ENCODE data around the gene NAPA.

DNA sequence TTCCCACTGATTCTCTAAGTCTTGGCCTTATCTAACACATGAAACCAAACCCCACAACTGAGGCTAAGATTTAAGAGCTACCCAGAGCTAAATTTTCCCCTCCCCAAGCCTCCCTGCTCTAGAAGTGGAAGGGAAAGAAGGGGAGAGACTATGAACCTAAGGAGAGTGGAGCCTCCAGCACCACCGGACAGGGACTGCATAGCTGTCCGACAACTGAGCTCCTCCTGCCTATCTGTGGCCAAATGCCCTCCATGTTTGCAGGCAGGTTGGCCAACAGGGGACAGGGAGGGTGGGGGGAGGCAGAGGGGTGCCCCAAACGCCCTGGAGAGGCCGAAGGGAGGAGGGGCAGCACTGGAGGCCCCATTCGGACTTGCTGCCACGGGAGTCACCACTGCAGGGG is 6.0 kb upstream of the NAPA start:
- TF ChIP-seq, protein P1, sequence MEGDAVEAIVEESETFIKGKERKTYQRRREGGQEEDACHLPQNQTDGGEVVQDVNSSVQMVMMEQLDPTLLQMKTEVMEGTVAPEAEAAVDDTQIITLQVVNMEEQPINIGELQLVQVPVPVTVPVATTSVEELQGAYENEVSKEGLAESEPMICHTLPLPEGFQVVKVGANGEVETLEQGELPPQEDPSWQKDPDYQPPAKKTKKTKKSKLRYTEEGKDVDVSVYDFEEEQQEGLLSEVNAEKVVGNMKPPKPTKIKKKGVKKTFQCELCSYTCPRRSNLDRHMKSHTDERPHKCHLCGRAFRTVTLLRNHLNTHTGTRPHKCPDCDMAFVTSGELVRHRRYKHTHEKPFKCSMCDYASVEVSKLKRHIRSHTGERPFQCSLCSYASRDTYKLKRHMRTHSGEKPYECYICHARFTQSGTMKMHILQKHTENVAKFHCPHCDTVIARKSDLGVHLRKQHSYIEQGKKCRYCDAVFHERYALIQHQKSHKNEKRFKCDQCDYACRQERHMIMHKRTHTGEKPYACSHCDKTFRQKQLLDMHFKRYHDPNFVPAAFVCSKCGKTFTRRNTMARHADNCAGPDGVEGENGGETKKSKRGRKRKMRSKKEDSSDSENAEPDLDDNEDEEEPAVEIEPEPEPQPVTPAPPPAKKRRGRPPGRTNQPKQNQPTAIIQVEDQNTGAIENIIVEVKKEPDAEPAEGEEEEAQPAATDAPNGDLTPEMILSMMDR (IDR thresholded peaks at IDR 0.05) = no peak
- no peak for TF ChIP-seq POLR2A (IDR thresholded peaks at IDR 0.05)

Data from uterus (tissue), 2 donors.